ENCODE data around the gene PROZ. TPM values are rescaled to one million over a fixed set of nuclear protein-coding genes. Genes with fewer than 3 reads are reported as not detected.

The PROZ gene
- polyA plus RNA-seq, 1 donor (not counting 4 experiments of a cell fraction or from before 2014, with no cell fraction given) = not detected

GRCh38 chr13:113209759-113210421, 51.4 kb downstream of the PROZ start:
- Histone ChIP-seq H3K4me2 (ENCODE audit: control insufficient read depth, extremely low read depth, insufficient read depth, low read depth, low read length) (peak overlapping the region; percentile 95), H4K20me1 (ENCODE audit: control insufficient read depth, extremely low read depth, insufficient read depth, low read length) (peaks cover 26% of the 10 kb centered on the region), H3K9ac (ENCODE audit: control insufficient read depth, extremely low read depth, insufficient read depth, low read length) (peak overlapping the region; percentile 97), H3K79me2 (ENCODE audit: control insufficient read depth, insufficient read depth, low read length) (peaks cover 86% of the 10 kb centered on the region), H3K27ac (ENCODE audit: control insufficient read depth, insufficient read depth, low read length) (peak overlapping the region; percentile 96), H3K36me3 (ENCODE audit: control insufficient read depth in 2 of 2, extremely low read depth in 1 of 2, insufficient read depth in 2 of 2, low read length in 2 of 2) (peaks cover 3 to 6% of the 10 kb centered on the region in 2 experiments), H3K4me3 (ENCODE audit: control insufficient read depth in 2 of 3, extremely low read depth in 1 of 3, insufficient read depth in 2 of 3, low read depth in 1 of 3, low read length in 3 of 3) (peak overlapping the region; percentile 79 to 93 (median 90)), H3K9me3 (ENCODE audit: control insufficient read depth, low read depth, low read length) (no peaks in the 10 kb centered on the region), H2AFZ (ENCODE audit: control insufficient read depth, low read length) (peak overlapping the region; percentile 52), H3K4me1 (ENCODE audit: control insufficient read depth, extremely low read depth, insufficient read depth, low read length) (peaks cover 32% of the 10 kb centered on the region), H3K27me3 (ENCODE audit: control insufficient read depth, extremely low read depth, insufficient read depth, low read length) (no peaks in the 10 kb centered on the region), H3K9me1 (ENCODE audit: control insufficient read depth, extremely low read depth, insufficient read depth, low read length) (peaks cover 7% of the 10 kb centered on the region)
- dilution Hi-C loops (cut with MboI; ENCODE audit: extremely low pct_ligation_motif_present, low sequenced_read_pairs) = no loop called here
- DNase-seq (ENCODE audit: low read depth, low spot score) (no peak), FAIRE-seq (no peak)
- TF ChIP-seq EZH2 (IDR thresholded peaks at IDR 0.05; ENCODE audit: low read length) = no peak
- no peak for TF ChIP-seq CTCF (optimal IDR thresholded peaks at IDR 0.05 in 1 of 3, IDR thresholded peaks at IDR 0.05 in 1 of 3, conservative IDR thresholded peaks at IDR 0.05 in 1 of 3; ENCODE audit: extremely low read depth in 1 of 3, insufficient read depth in 2 of 3, low read length in 3 of 3)

GRCh38 chr13:113210833-113211232, 52.4 kb downstream of the PROZ start:
- H2AFZ ChIP-seq (ENCODE audit: control insufficient read depth, low read length) = no peak overlapping the region
- H3K4me1 ChIP-seq (ENCODE audit: control insufficient read depth, extremely low read depth, insufficient read depth, low read length) = peaks cover 32% of the 10 kb centered on the region
- H3K27ac ChIP-seq (ENCODE audit: control insufficient read depth, insufficient read depth, low read length) = no peak overlapping the region
- H3K4me3 ChIP-seq (ENCODE audit: control insufficient read depth in 2 of 3, extremely low read depth in 1 of 3, insufficient read depth in 2 of 3, low read depth in 1 of 3, low read length in 3 of 3) = peak overlapping the region in 2 of 3 experiments; percentile 90 to 93
- H3K9me3 ChIP-seq (ENCODE audit: control insufficient read depth, low read depth, low read length) = no peaks in the 10 kb centered on the region
- peaks cover 35% of the 10 kb centered on the region for H4K20me1 ChIP-seq (ENCODE audit: control insufficient read depth, extremely low read depth, insufficient read depth, low read length)
- peak overlapping the region; percentile 97 for H3K9ac ChIP-seq (ENCODE audit: control insufficient read depth, extremely low read depth, insufficient read depth, low read length)
- peaks cover 3 to 6% of the 10 kb centered on the region in 2 experiments for H3K36me3 ChIP-seq (ENCODE audit: control insufficient read depth in 2 of 2, extremely low read depth in 1 of 2, insufficient read depth in 2 of 2, low read length in 2 of 2)
- H3K79me2 ChIP-seq (ENCODE audit: control insufficient read depth, insufficient read depth, low read length) = peaks cover 86% of the 10 kb centered on the region
- no peak for TF ChIP-seq CTCF (optimal IDR thresholded peaks at IDR 0.05 in 1 of 3, IDR thresholded peaks at IDR 0.05 in 1 of 3, conservative IDR thresholded peaks at IDR 0.05 in 1 of 3; ENCODE audit: extremely low read depth in 1 of 3, insufficient read depth in 2 of 3, low read length in 3 of 3)
- no peak for TF ChIP-seq EZH2 (IDR thresholded peaks at IDR 0.05; ENCODE audit: low read length)
- peaks cover 13% of the 10 kb centered on the region for H3K9me1 ChIP-seq (ENCODE audit: control insufficient read depth, extremely low read depth, insufficient read depth, low read length)
- DNase-seq (ENCODE audit: low read depth, low spot score) (no peak), FAIRE-seq (no peak)
- dilution Hi-C loops (cut with MboI; ENCODE audit: extremely low pct_ligation_motif_present, low sequenced_read_pairs) = no loop called here
- peak overlapping the region; percentile 95 for H3K4me2 ChIP-seq (ENCODE audit: control insufficient read depth, extremely low read depth, insufficient read depth, low read depth, low read length)
- H3K27me3 ChIP-seq (ENCODE audit: control insufficient read depth, extremely low read depth, insufficient read depth, low read length) = no peaks in the 10 kb centered on the region
